ENCODE data around the gene NRCAM. TPM values are rescaled to one million over a fixed set of nuclear protein-coding genes. Genes with fewer than 3 reads are reported as not detected.
A peak's percentile ranks its signal among the peaks of the same experiment; 100 is the strongest.

The NRCAM gene
- total RNA-seq, 1 donor from 2014 or later = 0.26 TPM

GRCh38 chr7:108222236-108222892, 233.9 kb downstream of the NRCAM start:
- Histone ChIP-seq H3K4me3 (ENCODE audit: low read depth, low read length) (no peak overlapping the region), H3K36me3 (ENCODE audit: control insufficient read depth, insufficient read depth, low read length) (no peaks in the 10 kb centered on the region), H3K27me3 (ENCODE audit: control insufficient read depth, insufficient read depth, low read length) (no peaks in the 10 kb centered on the region)
- FAIRE-seq (no peak), DNase-seq (ENCODE audit: low read depth) (no peak)
- no peak for TF ChIP-seq CTCF (IDR thresholded peaks at IDR 0.05; ENCODE audit: insufficient read depth, low read length, severe bottlenecking)

- TF ChIP-seq CTCF (IDR thresholded peaks at IDR 0.05; ENCODE audit: insufficient read depth, low read length, severe bottlenecking) = no peak
- Histone ChIP-seq H3K36me3 (ENCODE audit: control insufficient read depth, insufficient read depth, low read length) (no peaks in the 10 kb centered on the region), H3K27me3 (ENCODE audit: control insufficient read depth, insufficient read depth, low read length) (no peaks in the 10 kb centered on the region), H3K4me3 (ENCODE audit: low read depth, low read length) (no peak overlapping the region)
- FAIRE-seq (no peak), DNase-seq (ENCODE audit: low read depth) (peak; percentile 73)
Measured at GRCh38 chr7:108211382-108212201, 244.6 kb downstream of the NRCAM start.

DNA sequence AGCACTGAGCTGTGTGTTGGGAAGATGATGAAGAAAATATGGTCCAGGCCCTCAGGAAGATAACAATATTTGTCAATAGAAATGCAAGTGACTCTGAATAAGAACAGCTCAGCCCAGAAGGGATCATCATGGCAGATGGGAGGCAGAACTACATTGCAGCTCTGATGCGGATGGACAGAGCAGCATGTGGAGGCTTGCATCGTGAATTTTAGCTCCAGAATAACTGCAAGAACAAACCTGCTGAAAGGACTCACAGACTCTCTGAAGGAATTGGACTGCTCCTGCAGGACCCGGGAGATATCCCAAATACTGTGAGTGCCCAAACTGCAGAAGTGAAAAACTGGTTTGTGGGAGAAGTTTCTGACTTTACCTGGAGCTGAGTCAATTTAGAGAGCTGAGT, 245.4 kb downstream of the NRCAM start:
- Histone ChIP-seq H3K27me3 (ENCODE audit: control insufficient read depth, insufficient read depth, low read length) (no peaks in the 10 kb centered on the region), H3K36me3 (ENCODE audit: control insufficient read depth, insufficient read depth, low read length) (no peaks in the 10 kb centered on the region), H3K4me3 (ENCODE audit: low read depth, low read length) (no peak overlapping the region)
- no peak for TF ChIP-seq CTCF (IDR thresholded peaks at IDR 0.05; ENCODE audit: insufficient read depth, low read length, severe bottlenecking)
- peak; percentile 50 for DNase-seq (ENCODE audit: low read depth)
- peak; percentile 68 for FAIRE-seq

GRCh38 chr7:108205311-108205710, 250.9 kb downstream of the NRCAM start:
- no peaks in the 10 kb centered on the region for H3K27me3 ChIP-seq (ENCODE audit: control insufficient read depth, insufficient read depth, low read length)
- TF ChIP-seq CTCF (IDR thresholded peaks at IDR 0.05; ENCODE audit: insufficient read depth, low read length, severe bottlenecking) = no peak
- no peak overlapping the region for H3K4me3 ChIP-seq (ENCODE audit: low read depth, low read length)
- DNase-seq (ENCODE audit: low read depth) (no peak), FAIRE-seq (no peak)
- H3K36me3 ChIP-seq (ENCODE audit: control insufficient read depth, insufficient read depth, low read length) = no peaks in the 10 kb centered on the region

- Histone ChIP-seq H3K4me3 (ENCODE audit: low read depth, low read length) (no peak overlapping the region), H3K36me3 (ENCODE audit: control insufficient read depth, insufficient read depth, low read length) (no peaks in the 10 kb centered on the region), H3K27me3 (ENCODE audit: control insufficient read depth, insufficient read depth, low read length) (no peaks in the 10 kb centered on the region)
- no peak for TF ChIP-seq CTCF (IDR thresholded peaks at IDR 0.05; ENCODE audit: insufficient read depth, low read length, severe bottlenecking)
- no peak for FAIRE-seq
- no peak for DNase-seq (ENCODE audit: low read depth)
Measured at GRCh38 chr7:108204281-108204796, 251.9 kb downstream of the NRCAM start.
